ENCODE measurements around the gene RRBP1. TPM values are rescaled to one million over a fixed set of nuclear protein-coding genes. Genes with fewer than 3 reads are reported as not detected.

The RRBP1 gene
- total RNA-seq, 1 donor from 2014 or later: 73.1 TPM

Other genes starting within 250 kb of the RRBP1 start
- 2.3 and 4.4 TPM in 2 replicates for gene BFSP1, start 150.9 kb downstream of the RRBP1 start, total RNA-seq
- gene DSTN, start 112.2 kb downstream of the RRBP1 start, total RNA-seq: 313 and 317 TPM in 2 replicates
- gene BANF2, start 17.7 kb upstream of the RRBP1 start, total RNA-seq: not detected in 2 replicates

All from epithelial cell of proximal tubule (primary cell).